Neural cell (in vitro differentiated cells): ENCODE measurements around the gene LHX5.

Experiments
- EZH2 ChIP-seq: fragments of 200-600, 300-800 bp; shearing (Covaris generic), sonication (generic); IDR thresholded peaks from 2 replicates; pipeline ENCODE4 v1.6.1; 2014; ENCODE audit warnings: antibody characterized with exemption, low read length, borderline replicate concordance, mild to moderate bottlenecking; ENCODE audit not compliant: insufficient read depth, poor library complexity, severe bottlenecking
- RAD21 ChIP-seq: fragments of 450-650 bp; conservative IDR thresholded peaks from 2 replicates; pipeline ENCODE4 v1.6.1; 2014; ENCODE audit warnings: antibody characterized with exemption, mild to moderate bottlenecking, moderate library complexity
- TF ChIP-seq, protein P1 (sequence below): fragments of 450-650 bp; IDR thresholded peaks from 2 replicates; pipeline ENCODE4 v1.5.1; 2014; ENCODE audit warnings: antibody characterized with exemption, mild to moderate bottlenecking, moderate library complexity; ENCODE audit not compliant: poor library complexity, severe bottlenecking

DNA sequence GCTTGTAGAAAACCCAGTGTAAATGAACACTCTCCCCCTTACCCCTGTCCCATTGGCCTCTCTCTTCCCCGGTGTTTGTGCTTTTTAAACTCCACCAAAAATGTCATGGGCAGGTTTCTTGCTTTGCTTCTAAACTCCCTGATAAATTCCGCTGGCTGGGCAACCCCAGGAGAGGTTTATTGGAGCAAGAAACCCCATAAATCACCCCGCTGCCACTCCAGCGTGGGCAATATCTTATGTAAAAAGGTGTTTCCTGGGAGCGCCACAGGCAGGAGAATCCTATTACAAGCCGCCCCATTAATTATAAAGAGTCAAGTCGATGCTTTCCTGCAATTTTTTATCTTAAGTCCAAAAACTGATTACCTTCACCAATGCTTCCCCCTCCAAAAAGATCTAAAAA lies 22.8 kb downstream of the LHX5 start:
- TF ChIP-seq, protein P1, sequence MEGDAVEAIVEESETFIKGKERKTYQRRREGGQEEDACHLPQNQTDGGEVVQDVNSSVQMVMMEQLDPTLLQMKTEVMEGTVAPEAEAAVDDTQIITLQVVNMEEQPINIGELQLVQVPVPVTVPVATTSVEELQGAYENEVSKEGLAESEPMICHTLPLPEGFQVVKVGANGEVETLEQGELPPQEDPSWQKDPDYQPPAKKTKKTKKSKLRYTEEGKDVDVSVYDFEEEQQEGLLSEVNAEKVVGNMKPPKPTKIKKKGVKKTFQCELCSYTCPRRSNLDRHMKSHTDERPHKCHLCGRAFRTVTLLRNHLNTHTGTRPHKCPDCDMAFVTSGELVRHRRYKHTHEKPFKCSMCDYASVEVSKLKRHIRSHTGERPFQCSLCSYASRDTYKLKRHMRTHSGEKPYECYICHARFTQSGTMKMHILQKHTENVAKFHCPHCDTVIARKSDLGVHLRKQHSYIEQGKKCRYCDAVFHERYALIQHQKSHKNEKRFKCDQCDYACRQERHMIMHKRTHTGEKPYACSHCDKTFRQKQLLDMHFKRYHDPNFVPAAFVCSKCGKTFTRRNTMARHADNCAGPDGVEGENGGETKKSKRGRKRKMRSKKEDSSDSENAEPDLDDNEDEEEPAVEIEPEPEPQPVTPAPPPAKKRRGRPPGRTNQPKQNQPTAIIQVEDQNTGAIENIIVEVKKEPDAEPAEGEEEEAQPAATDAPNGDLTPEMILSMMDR, result no peak
- no peak for TF ChIP-seq RAD21
- no peak for TF ChIP-seq EZH2
